Stimulated activated CD8-positive, alpha-beta memory T cell treated with anti-CD3 and anti-CD28 coated beads, Interleukin-2, amount 100 ng/mL, for 1 hour (primary cell): ENCODE measurements around the gene MIA.
A peak's percentile ranks its signal among the peaks of the same experiment; 100 is the strongest.
"Not testable (repeated sequence)": the region's sequence is repeated elsewhere in the genome, so short reads cannot be mapped to it uniquely, and the experiment has no call there.

Experiments
- DNase-seq, 2 donors: peaks; one replicate each; pipeline ENCODE4 v3.0.0-alpha.2; 2020; ENCODE audit warnings: low read depth in 2 of 2

MIA gene

DNA sequence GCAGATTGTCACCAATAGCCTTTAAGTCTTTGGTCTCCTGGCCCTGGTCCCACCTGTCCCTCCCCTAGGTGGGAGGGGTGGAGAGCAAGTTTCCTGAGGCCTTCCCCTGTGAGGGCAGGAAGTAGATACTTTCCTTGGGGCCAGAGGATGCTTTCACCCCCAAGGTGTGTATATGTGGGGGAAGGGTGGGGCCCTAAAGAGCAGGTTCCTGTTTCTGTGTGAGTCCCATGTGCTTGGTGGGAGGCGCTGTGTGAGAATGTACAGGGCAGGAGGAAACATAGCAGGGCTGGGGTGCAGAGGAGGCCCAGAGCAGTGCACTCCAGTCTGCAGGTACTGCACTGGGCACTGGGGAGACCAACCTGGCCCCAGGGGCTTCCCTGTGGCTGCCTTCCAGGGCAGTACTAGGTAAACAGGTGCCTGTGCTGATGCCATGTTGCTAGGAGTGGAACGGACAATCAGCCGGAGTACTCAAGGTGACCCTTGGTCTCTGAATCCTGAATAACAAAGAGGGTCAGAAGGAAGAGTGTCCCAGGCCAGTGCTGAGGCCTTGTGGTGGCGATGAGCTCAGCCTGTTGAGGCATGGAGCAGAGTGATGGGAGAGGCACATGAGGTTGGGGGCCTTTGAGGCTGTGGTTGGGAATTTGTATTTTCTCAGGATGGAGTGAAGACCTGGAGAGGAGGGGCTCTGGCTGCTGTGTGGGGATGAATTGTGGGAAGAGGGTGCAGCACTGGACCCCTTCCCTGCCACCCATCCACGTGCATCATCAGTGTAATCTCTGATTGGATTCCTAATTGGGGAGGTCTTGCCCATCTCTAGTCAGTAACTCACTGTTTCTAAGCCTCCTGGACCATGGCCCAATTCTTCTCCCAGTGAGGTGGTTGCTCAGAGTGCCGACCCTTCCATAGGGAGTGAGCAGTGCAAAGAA lies 28.8 kb downstream of the MIA start:
- peak in 1 of 2 donors; percentile 27 for DNase-seq

DNA sequence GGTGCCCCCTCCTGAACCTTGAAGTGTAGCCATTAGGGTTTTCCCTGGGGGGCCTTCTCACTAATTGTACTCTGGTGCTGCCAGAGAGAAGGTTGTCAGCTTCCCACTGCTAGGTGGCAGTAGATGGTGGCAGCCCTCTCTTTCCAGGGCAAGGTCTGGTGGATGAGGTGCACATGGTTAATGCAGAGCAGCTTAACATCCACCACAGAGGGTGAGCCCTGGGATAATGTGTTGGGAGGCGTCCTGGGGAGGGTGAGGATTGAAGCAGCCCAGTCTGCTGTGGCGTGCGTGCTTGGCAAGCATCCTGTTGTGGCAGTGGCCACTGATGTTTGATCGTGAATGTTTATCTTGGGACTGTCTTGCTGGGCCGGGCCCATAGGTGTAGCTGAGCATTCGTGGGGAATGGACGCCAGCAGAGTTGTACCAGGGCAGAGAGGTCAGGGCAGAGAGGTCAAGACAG lies 29.5 kb downstream of the MIA start:
- DNase-seq: no peak

GRCh38 chr19:40805258-40805868 lies 30.0 kb downstream of the MIA start:
- no peak for DNase-seq

DNA sequence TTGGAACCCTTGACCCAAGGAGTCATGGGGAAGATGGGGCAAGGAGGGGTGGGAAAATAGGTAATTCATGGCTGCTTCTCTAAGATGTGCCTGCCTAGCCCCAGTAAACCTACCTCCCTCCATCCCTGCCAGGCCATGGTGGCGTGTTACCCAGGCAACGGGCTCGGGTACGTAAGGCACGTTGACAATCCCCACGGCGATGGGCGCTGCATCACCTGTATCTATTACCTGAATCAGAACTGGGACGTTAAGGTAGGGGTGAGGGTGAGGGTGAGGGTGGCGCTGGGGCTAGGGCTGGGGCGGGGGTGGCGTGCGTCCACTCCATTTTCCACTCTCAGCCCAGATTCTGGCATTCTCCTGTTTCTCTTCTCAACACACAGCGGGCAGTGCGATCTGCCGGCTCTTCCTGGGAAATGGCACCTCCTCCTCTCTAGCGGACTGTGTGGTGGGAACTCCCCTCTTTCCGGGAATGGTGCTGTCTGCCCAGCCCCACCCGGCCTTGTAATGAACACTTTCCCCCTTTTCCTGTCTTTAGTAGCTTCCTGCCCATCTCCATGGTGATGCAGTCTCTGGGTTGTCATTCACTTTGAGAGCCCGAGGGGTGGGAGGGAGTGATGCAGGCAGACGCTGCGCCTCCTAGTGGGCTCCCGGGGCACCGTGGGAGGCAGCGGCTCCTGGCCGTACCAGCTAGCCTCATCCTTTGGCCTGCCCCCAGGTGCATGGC lies 31.3 kb downstream of the MIA start:
- peak in 1 of 2 donors; percentile 58 for DNase-seq

DNA sequence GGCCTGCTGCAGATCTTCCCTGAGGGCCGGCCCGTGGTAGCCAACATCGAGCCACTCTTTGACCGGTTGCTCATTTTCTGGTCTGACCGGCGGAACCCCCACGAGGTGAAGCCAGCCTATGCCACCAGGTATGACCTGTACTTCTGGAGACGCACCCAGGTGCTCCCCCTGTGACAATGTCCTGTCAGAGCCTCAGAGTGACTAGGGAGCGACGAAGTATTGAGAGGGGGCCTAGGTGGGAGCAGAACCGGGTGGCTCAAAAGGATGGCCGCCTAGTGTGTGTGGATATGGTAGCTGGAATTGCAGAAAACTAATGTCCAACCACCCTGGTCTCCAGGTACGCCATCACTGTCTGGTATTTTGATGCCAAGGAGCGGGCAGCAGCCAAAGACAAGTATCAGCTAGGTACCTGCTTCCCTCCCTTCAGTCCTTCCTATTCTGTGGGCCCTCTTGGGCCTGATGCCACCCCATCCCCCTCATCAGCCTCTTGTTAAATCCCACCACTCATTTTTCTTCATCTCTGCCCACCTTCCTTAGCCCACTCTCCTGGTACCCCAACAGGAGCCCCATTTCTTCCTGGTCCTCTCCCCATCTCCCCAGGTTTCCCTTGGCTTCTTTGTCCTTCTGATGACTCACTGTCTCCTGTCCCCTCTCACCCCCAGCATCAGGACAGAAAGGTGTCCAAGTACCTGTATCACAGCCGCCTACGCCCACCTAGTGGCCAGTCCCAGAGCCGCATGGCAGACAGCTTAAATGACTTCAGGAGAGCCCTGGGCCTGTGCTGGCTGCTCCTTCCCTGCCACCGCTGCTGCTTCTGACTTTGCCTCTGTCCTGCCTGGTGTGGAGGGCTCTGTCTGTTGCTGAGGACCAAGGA lies 32.1 kb downstream of the MIA start:
- no peak for DNase-seq

DNA sequence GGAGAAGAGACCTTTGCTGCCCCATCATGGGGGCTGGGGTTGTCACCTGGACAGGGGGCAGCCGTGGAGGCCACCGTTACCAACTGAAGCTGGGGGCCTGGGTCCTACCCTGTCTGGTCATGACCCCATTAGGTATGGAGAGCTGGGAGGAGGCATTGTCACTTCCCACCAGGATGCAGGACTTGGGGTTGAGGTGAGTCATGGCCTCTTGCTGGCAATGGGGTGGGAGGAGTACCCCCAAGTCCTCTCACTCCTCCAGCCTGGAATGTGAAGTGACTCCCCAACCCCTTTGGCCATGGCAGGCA lies 32.7 kb downstream of the MIA start:
- no peak for DNase-seq

DNA sequence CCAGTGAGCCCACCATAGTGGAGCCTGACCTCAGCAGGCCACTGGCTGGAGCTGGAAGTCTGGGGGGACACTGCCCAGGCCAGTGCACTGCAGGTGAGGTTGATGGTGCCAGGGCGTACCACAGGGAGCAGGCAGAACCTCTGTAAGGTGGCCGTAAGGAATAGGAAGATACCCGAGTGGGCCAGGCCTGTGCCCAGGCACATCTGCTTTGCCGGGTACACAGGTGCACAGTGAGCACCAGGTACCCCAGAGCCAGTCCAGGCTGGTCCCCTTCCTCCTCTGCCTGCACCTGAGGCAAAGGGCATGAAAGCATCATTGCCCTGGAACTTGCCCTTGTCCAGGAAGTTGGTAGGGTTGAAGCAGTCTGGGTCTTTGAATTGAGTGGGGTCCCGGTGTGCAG lies 33.2 kb downstream of the MIA start:
- no peak for DNase-seq

DNA sequence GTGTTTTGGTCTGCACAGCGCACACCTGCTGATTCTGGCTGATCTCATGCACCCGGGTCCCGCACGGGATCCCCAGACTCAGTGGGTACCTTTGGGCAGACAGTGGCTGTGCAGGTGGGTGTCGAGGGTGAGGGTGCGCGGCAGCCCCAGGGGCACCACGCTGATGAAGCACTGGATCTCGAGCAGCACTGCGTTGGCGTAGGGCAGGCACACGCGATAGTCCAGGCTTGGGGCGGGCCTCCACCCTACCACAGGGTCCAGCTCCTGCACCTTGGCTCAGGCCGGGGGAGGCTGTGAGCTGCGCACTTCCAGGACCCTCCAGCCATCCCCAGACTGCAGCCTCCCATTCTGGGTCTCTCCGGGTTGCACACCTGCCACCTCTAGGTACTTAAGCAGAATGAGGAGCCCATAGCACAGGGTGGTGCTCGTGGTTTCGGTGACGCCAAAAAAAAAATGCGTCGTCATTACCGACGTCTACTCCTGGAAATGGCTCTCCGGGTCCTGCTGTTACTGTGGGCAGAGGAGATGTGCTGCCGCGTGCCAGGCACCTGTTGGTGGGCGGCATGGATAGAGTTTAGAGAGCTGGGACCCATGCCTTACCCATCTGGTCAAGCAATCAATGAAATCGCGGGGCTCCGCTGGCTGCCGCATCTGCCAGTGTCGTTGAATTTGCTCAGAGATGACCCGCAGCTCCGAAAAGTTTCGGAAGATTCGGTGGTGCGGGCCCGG lies 34.2 kb downstream of the MIA start:
- no peak for DNase-seq

DNA sequence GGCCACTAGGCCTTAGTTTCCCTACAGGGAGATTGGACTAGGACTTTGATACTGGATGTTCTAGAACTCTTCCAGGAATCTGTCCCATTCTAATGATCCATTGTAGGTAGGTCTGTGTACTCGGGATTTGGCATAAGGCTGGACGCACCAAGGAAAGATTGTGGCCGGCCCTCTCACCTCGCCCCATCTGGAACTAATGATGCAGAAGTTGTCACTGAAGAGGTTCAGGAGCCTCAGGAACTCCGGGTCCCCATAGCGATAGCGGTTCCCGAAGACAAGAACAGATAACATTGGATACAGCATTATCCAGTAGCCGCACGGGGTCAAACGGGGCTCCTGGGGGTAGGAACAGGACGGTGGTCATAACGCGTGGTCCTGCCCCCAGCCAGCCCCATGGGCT lies 34.8 kb downstream of the MIA start:
- DNase-seq: no peak

GRCh38 chr19:40810649-40811408 lies 35.5 kb downstream of the MIA start:
- DNase-seq: not testable (repeated sequence)

GRCh38 chr19:40811478-40812341 lies 36.4 kb downstream of the MIA start:
- no peak for DNase-seq

- DNase-seq: not testable (repeated sequence)
These were observed 37.2 kb downstream of the MIA start for GRCh38 chr19:40812571-40812970.

- no peak for DNase-seq
These were observed 37.9 kb downstream of the MIA start for GRCh38 chr19:40813182-40813581.

GRCh38 chr19:40815223-40815622 lies 39.9 kb downstream of the MIA start:
- no peak for DNase-seq

- DNase-seq: peak in 1 of 2 donors; percentile 55
These were observed 43.4 kb downstream of the MIA start for GRCh38 chr19:40818480-40819399.

DNA sequence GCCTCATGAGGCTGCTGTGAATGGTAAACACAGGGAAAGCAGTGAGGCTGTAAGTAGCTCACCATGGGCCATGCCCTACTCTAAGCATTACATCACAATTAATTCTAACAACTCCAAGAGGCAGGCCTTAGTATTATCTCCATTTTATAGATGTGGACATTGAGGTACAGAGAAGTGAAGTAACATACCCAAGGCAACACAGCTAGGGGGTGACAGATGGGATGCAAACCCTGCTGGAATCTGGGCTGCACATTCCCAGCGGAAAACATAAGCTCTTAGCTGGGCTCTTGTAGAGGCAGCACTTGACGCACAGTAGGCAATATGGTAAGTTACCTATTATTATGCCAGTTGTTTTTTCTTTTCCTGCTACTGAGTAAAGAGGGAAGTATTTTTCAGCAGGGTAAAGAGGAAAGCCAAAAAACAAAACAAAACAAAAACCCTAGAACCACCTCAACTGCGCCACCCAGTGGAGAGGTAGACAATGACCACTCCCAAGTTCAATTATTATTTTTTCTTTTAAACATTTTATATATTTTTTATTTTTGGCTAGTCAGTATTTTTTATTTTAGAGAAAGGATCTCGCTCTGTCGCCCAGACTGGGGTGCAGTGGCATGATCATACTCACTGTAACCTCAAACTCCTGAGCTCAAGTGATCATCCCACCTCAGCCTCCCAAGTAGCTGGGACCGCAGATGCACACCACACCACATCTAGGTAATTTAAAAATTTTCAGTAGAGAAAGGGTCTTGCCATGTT lies 44.3 kb downstream of the MIA start:
- peak in 1 of 2 donors; percentile 45 for DNase-seq

GRCh38 chr19:40822161-40822560 lies 46.8 kb downstream of the MIA start:
- DNase-seq: no peak
